ENCODE measurements around the gene AOAH. TPM values are rescaled to one million over a fixed set of nuclear protein-coding genes. Genes with fewer than 3 reads are reported as not detected.

The AOAH gene
- total and polyA plus RNA-seq, 2 of the 13 experiments (the other 11 are each of a cell fraction or from before 2014, with no cell fraction given): not detected

- Histone ChIP-seq H3K27me3 (ENCODE audit: control insufficient read depth in 1 of 2, insufficient read depth in 2 of 2, low read length in 2 of 2) (peaks cover 0 to 6% of the 10 kb centered on the region in 2 experiments; a peak in 1 of 5 replicates), H4K20me1 (ENCODE audit: insufficient read depth, low read length) (no peaks in the 10 kb centered on the region), H3K36me3 (replicated peaks in 1 of 2; ENCODE audit: control insufficient read depth in 1 of 2, insufficient read depth in 2 of 2, low read length in 2 of 2) (no peaks in the 10 kb centered on the region), H3K9me3 (ENCODE audit: low read length) (no peaks in the 10 kb centered on the region), H2AFZ (ENCODE audit: low read length) (no peak overlapping the region), H3K4me1 (ENCODE audit: insufficient read depth, low read length) (no peaks in the 10 kb centered on the region), H3K9ac (ENCODE audit: insufficient read depth, low read depth, low read length) (no peak overlapping the region), H3K4me2 (ENCODE audit: low read depth, low read length) (no peak overlapping the region), H3K79me2 (ENCODE audit: insufficient read depth, low read length) (no peaks in the 10 kb centered on the region), H3K4me3 (replicated peaks in 1 of 3; ENCODE audit: insufficient read depth in 1 of 3, low read depth in 2 of 3, low read length in 3 of 3) (no peak overlapping the region), H3K27ac (ENCODE audit: extremely low read length, insufficient read depth, low read length) (no peak overlapping the region)
- no peak for FAIRE-seq
- DNase-seq (ENCODE audit: low spot score): no peak
- WGBS (ENCODE audit: low lambda C conversion rate): 15% methylated on average over 2 of the region's 2 CpGs
- POLR2A ChIA-PET: no interaction called here
- intact Hi-C loops (cut with micrococcal nuclease; ENCODE audit: unreplicated experiment) (no loop called here), in situ Hi-C loops (cut with HindIII; ENCODE audit: extremely low pct_ligation_motif_present, low pct_unique_long_range_greater_than_20kb) (no loop called here)
- TF ChIP-seq MIXL1 (CRISPR knock-in tag; IDR thresholded peaks at IDR 0.05): no peak
- no peak for TF ChIP-seq ZNF12 (CRISPR knock-in tag; IDR thresholded peaks at IDR 0.05)
- no peak for TF ChIP-seq ELF4 (CRISPR knock-in tag; IDR thresholded peaks at IDR 0.05; ENCODE audit: borderline replicate concordance)
- TF ChIP-seq ZNF616 (CRISPR knock-in tag; IDR thresholded peaks at IDR 0.05; ENCODE audit: low read depth): no peak
- TF ChIP-seq, protein P1, sequence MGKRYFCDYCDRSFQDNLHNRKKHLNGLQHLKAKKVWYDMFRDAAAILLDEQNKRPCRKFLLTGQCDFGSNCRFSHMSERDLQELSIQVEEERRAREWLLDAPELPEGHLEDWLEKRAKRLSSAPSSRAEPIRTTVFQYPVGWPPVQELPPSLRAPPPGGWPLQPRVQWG (CRISPR knock-in tag; IDR thresholded peaks at IDR 0.05; ENCODE audit: borderline replicate concordance, low read depth): no peak
- no peak for TF ChIP-seq RXRA (CRISPR knock-in tag; IDR thresholded peaks at IDR 0.05)
- TF ChIP-seq ZFP37 (CRISPR knock-in tag; IDR thresholded peaks at IDR 0.05; ENCODE audit: borderline replicate concordance): no peak
- no peak for TF ChIP-seq ZFP90 (CRISPR knock-in tag; IDR thresholded peaks at IDR 0.05; ENCODE audit: borderline replicate concordance)
- no peak for TF ChIP-seq ZSCAN30 (CRISPR knock-in tag; IDR thresholded peaks at IDR 0.05)
- TF ChIP-seq HIC2 (CRISPR knock-in tag; IDR thresholded peaks at IDR 0.05; ENCODE audit: low read depth): no peak
- TF ChIP-seq SOX13 (IDR thresholded peaks at IDR 0.05): no peak
- TF ChIP-seq SOX13 (CRISPR knock-in tag; conservative IDR thresholded peaks at IDR 0.05 in 1 of 2, IDR thresholded peaks at IDR 0.05 in 1 of 2): no peak
- no peak for TF ChIP-seq ZNF333 (CRISPR knock-in tag; IDR thresholded peaks at IDR 0.05; ENCODE audit: borderline replicate concordance)
- TF ChIP-seq ZNF558 (CRISPR knock-in tag; IDR thresholded peaks at IDR 0.05; ENCODE audit: borderline replicate concordance): no peak
- TF ChIP-seq NPAS2 (CRISPR knock-in tag; IDR thresholded peaks at IDR 0.05; ENCODE audit: borderline replicate concordance): no peak
- TF ChIP-seq NCOA5 (CRISPR knock-in tag; IDR thresholded peaks at IDR 0.05): no peak
- TF ChIP-seq, protein P2, sequence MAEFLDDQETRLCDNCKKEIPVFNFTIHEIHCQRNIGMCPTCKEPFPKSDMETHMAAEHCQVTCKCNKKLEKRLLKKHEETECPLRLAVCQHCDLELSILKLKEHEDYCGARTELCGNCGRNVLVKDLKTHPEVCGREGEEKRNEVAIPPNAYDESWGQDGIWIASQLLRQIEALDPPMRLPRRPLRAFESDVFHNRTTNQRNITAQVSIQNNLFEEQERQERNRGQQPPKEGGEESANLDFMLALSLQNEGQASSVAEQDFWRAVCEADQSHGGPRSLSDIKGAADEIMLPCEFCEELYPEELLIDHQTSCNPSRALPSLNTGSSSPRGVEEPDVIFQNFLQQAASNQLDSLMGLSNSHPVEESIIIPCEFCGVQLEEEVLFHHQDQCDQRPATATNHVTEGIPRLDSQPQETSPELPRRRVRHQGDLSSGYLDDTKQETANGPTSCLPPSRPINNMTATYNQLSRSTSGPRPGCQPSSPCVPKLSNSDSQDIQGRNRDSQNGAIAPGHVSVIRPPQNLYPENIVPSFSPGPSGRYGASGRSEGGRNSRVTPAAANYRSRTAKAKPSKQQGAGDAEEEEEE (CRISPR knock-in tag; IDR thresholded peaks at IDR 0.05; ENCODE audit: borderline replicate concordance): no peak
- CTCF ChIA-PET (ENCODE audit: low intra/inter-chr PET ratio, low total read pairs): no interaction called here
- BruUV-seq (replicated peaks): no TSS peak
- no peak for ATAC-seq
These were observed 109.3 kb downstream of the AOAH start for GRCh38 chr7:36614959-36615358.

Data from HepG2 (cell line).